ENCODE data around the gene NUTF2.

GRCh38 chr16:67883872-67884261 lies 37.1 kb downstream of the NUTF2 start:
- no peak for TF ChIP-seq GATA3 (IDR thresholded peaks at IDR 0.05; ENCODE audit: low read depth, low read length)
- no peak for TF ChIP-seq GATA2 (IDR thresholded peaks at IDR 0.05; ENCODE audit: low read depth, low read length)
